SK-N-SH treated with all-trans-retinoic acid at 6 μM for 48 hours (cell line): ENCODE measurements around the gene MYO1H.

Source experiments
- CREB5 ChIP-seq: fragments of 250-450 bp; sonication (Bioruptor Pico); IDR thresholded peaks from 2 replicates; pipeline ENCODE4 v1.5.1; 2020; ENCODE audit warnings: low read depth, mild to moderate bottlenecking, moderate library complexity
- ESRRG ChIP-seq: fragments of 250-450 bp; sonication (Bioruptor Pico); IDR thresholded peaks from 2 replicates; pipeline ENCODE4 v1.6.1; 2021; ENCODE audit warnings: mild to moderate bottlenecking
- PATZ1 ChIP-seq: fragments of 250-450 bp; sonication (Bioruptor Pico); IDR thresholded peaks from 2 replicates; pipeline ENCODE4 v1.8.0; 2020; ENCODE audit warnings: mild to moderate bottlenecking, moderate library complexity, borderline replicate concordance
- POU6F1 ChIP-seq: fragments of 250-450 bp; sonication (Bioruptor Pico); IDR thresholded peaks from 2 replicates; pipeline ENCODE4 v1.8.0; 2021; ENCODE audit warnings: low read depth, mild to moderate bottlenecking, moderate library complexity, borderline replicate concordance
- RARB ChIP-seq: fragments of 250-450 bp; sonication (Bioruptor Pico); IDR thresholded peaks from 2 replicates; pipeline ENCODE4 v1.8.0; 2021; ENCODE audit warnings: mild to moderate bottlenecking, moderate library complexity
- SNAI2 ChIP-seq: fragments of 250-450 bp; sonication (Bioruptor Pico); IDR thresholded peaks from 2 replicates; pipeline ENCODE4 v1.5.0; 2020; ENCODE audit warnings: mild to moderate bottlenecking, moderate library complexity
- TOX ChIP-seq: fragments of 250-450 bp; sonication (Bioruptor Pico); IDR thresholded peaks from 2 replicates; pipeline ENCODE4 v1.8.0; 2021; ENCODE audit warnings: mild to moderate bottlenecking, moderate library complexity, borderline replicate concordance
- ZC3H10 ChIP-seq: fragments of 250-450 bp; sonication (Bioruptor Pico); IDR thresholded peaks from 2 replicates; pipeline ENCODE4 v1.5.1; 2021; ENCODE audit warnings: mild to moderate bottlenecking, moderate library complexity
- ZFP3 ChIP-seq: fragments of 250-450 bp; sonication (Bioruptor Pico); IDR thresholded peaks from 2 replicates; pipeline ENCODE4 v1.5.0; 2020; ENCODE audit warnings: mild to moderate bottlenecking, moderate library complexity

DNA sequence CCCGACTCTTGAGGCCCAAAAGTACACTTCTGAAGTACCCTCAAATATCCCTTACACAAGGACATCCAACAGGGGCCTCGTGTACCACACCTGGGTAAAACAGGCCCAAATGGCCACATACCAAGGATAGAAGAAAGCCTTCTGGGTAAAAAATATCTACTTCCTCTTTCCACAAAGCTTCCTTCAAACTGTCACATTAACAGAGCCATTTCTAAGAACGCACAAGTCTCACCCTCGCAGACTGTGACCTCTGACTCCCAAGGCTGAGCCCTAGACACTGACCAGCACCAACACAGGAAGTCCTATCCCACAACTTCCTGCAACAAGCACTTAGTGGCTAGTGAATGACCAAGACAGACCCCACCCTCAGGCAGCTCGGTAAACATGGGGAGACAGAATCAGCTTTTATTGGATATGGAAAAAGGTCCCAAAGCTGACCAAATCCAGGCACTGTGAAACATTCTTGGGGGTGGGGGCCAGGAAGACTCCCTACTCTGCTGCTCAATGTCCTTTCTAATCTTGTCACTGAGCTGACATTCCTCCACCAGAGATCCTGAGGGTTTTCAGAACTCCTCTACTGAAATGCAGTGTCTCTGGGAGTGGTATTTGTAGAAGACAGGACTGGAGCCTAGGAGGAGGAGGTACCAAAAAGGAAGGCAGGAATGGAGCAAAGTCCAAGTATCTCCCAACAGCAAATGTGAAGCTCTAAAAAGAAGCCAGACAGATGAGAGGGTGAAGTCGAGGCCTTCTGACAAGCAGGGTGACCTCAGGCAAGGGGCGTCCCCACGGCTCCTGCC lies 113.5 kb downstream of the MYO1H start:
- TF ChIP-seq PATZ1 (CRISPR knock-in tag) (no peak), ESRRG (CRISPR knock-in tag) (no peak), TOX (CRISPR knock-in tag) (no peak), RARB (CRISPR knock-in tag) (no peak), SNAI2 (CRISPR knock-in tag) (no peak), POU6F1 (CRISPR knock-in tag) (no peak), ZFP3 (CRISPR knock-in tag) (no peak), CREB5 (CRISPR knock-in tag) (no peak), ZC3H10 (CRISPR knock-in tag) (no peak)
